Measurements from ENCODE around the gene HCN4.

Gene HCN4

GRCh38 chr15:73335471-73335870 lies 33.3 kb downstream of the HCN4 start:
- TF ChIP-seq, protein P1, sequence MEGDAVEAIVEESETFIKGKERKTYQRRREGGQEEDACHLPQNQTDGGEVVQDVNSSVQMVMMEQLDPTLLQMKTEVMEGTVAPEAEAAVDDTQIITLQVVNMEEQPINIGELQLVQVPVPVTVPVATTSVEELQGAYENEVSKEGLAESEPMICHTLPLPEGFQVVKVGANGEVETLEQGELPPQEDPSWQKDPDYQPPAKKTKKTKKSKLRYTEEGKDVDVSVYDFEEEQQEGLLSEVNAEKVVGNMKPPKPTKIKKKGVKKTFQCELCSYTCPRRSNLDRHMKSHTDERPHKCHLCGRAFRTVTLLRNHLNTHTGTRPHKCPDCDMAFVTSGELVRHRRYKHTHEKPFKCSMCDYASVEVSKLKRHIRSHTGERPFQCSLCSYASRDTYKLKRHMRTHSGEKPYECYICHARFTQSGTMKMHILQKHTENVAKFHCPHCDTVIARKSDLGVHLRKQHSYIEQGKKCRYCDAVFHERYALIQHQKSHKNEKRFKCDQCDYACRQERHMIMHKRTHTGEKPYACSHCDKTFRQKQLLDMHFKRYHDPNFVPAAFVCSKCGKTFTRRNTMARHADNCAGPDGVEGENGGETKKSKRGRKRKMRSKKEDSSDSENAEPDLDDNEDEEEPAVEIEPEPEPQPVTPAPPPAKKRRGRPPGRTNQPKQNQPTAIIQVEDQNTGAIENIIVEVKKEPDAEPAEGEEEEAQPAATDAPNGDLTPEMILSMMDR (conservative IDR thresholded peaks at IDR 0.05), result no peak
- no peak overlapping the region for H3K27ac ChIP-seq

DNA sequence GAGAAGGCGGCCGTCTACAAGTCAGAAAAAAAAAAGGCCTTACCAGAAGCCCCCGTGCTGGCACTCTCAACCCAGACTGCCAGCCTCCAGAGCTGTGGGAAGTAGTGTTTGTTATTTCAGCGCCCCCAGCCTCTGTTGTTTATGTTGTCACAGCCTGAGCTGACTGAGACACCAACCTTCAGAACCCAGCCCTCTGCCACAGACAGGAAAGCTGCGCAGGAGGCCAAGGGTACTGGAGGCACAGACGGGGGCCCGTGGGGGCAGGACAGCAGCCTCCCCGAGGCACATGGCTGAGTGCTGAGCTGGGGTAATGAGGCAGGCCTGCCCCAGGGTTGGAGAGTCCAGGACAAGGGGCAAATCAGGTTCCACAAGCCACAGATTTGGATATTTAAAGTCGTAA lies 33.7 kb downstream of the HCN4 start:
- H3K27ac ChIP-seq, result no peak overlapping the region
- TF ChIP-seq, protein P1 (conservative IDR thresholded peaks at IDR 0.05), result no peak

GRCh38 chr15:73334086-73334485 lies 34.7 kb downstream of the HCN4 start:
- TF ChIP-seq, protein P1 (conservative IDR thresholded peaks at IDR 0.05), result no peak
- H3K27ac ChIP-seq, result no peak overlapping the region

GRCh38 chr15:73333001-73333400 lies 35.8 kb downstream of the HCN4 start:
- no peak overlapping the region for H3K27ac ChIP-seq
- TF ChIP-seq, protein P1 (conservative IDR thresholded peaks at IDR 0.05), result no peak

DNA sequence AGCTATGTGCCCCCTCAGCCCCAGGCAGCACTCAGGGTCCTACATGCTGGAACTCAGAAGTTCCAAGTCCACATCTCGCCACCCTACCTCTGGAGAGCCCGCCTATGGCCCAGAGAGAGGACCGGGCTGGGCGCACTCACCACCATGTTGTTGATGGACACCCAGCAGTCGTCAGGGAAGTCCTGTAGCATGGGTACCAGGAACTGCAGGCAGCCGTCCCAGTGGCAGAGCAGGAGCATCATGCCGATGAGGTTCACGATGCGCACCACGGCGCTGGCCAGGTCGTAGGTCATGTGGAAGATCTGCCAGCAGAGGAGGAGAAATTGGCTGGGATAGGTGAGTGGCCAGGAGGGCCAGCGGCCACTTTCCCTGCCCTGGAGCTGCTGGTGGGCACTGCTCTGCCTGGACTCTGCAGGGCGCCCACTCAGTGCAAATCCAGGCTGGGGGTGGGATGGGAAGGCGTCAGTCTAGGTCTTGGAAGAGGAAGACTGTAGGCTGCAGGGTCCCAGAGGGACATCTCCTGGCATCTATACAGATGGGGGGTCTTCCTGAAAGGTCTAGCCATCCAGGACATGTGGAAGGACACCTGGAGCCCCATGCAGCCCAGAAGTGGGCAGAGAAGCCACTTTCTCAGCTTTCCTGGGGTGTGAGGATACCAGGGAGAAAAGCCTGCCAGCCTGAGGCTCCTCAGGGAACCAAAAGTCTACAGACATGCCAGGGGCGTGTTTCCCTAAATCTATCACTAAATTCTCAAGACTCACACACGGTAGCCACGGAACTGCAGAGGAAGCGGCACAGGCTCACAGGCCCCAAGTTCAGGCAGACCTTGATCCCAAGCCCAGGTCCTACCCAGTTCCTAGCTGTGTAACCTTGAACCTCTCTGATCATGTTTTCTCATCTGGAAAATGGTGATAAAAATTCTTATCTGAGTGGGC lies 36.5 kb downstream of the HCN4 start:
- no peak overlapping the region for H3K27ac ChIP-seq
- TF ChIP-seq, protein P1 (conservative IDR thresholded peaks at IDR 0.05), result no peak

DNA sequence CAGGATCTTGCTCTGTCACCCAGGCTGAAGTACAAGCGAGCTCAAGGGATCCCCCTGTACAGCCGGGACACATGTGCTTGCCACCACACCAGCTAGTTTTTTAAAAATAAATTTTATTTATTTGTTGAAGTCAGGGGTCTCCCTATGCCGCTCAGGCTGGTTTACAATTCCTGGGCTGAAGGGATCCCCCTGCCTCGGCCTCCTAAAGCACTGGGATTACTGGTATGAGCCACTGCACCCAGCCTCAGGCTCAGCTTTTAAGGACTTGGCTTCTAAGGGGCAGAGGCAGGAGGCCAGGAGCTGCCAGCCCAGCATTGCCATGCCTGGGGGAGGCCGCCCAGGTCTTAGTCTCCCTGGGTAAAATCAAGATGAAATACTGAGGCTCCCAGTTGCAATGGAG lies 37.3 kb downstream of the HCN4 start:
- H3K27ac ChIP-seq, result no peak overlapping the region
- TF ChIP-seq, protein P1 (conservative IDR thresholded peaks at IDR 0.05), result no peak

- TF ChIP-seq, protein P1 (conservative IDR thresholded peaks at IDR 0.05), result no peak
- H3K27ac ChIP-seq, result no peak overlapping the region
These were observed 38.3 kb downstream of the HCN4 start for GRCh38 chr15:73330206-73331051.
